NB4 (cell line): ENCODE results near the gene CROT.

Experiments
- DNase-seq: peaks from one replicate; pipeline ENCODE4 v3.0.0; 2010; ENCODE audit warnings: low read depth
- H3K4me3 ChIP-seq: one replicate; pipeline ENCODE4 v1.5.1; 2011; ENCODE audit warnings: mild to moderate bottlenecking, low read depth, low read length, moderate library complexity
- CTCF ChIP-seq: IDR thresholded peaks from one replicate; pipeline ENCODE4 v1.5.1; 2012; ENCODE audit warnings: low read depth, low read length
- MAX ChIP-seq: IDR thresholded peaks from 2 replicates; pipeline ENCODE4 v1.6.1; 2011; ENCODE audit warnings: low read depth, low read length
- MYC ChIP-seq: IDR thresholded peaks from 2 replicates; pipeline ENCODE4 v1.6.1; 2011; ENCODE audit warnings: low read depth, low read length
- POLR2A ChIP-seq: IDR thresholded peaks from 2 replicates; pipeline ENCODE4 v1.6.1; 2011; ENCODE audit warnings: mild to moderate bottlenecking; ENCODE audit not compliant: insufficient read length; ENCODE audit errors: extremely low read depth

CROT gene

GRCh38 chr7:87413951-87414793, 68.7 kb downstream of the CROT start:
- TF ChIP-seq CTCF, result no peak
- TF ChIP-seq MYC, result no peak
- no peak for TF ChIP-seq MAX
- TF ChIP-seq POLR2A, result no peak
- H3K4me3 ChIP-seq, result no peak overlapping the region
- DNase-seq, result no peak

- H3K4me3 ChIP-seq, result no peak overlapping the region
- no peak for TF ChIP-seq MAX
- no peak for TF ChIP-seq POLR2A
- TF ChIP-seq MYC, result no peak
- no peak for TF ChIP-seq CTCF
- DNase-seq, result no peak
Measured at GRCh38 chr7:87414794-87415188, 69.3 kb downstream of the CROT start.

GRCh38 chr7:87416682-87417587, 71.5 kb downstream of the CROT start:
- peak; percentile 74 for DNase-seq
- 0 out of 2 replicates have a peak, but pooled peaks have one; percentile 38 for TF ChIP-seq MAX
- TF ChIP-seq CTCF, result peak; percentile 54
- TF ChIP-seq POLR2A, result no peak
- no peak for TF ChIP-seq MYC
- H3K4me3 ChIP-seq, result no peak overlapping the region

- TF ChIP-seq MYC, result no peak
- DNase-seq, result peak; percentile 50
- H3K4me3 ChIP-seq, result no peak overlapping the region
Measured at GRCh38 chr7:87420173-87420572, 74.7 kb downstream of the CROT start.

- peak; percentile 28 for DNase-seq
- no peak overlapping the region for H3K4me3 ChIP-seq
- TF ChIP-seq POLR2A, result no peak
- TF ChIP-seq MAX, result no peak
- no peak for TF ChIP-seq CTCF
- no peak for TF ChIP-seq MYC
Measured at GRCh38 chr7:87424075-87424474, 78.6 kb downstream of the CROT start.

GRCh38 chr7:87426160-87426559, 80.7 kb downstream of the CROT start:
- DNase-seq, result no peak
- no peak overlapping the region for H3K4me3 ChIP-seq
- no peak for TF ChIP-seq MAX
- no peak for TF ChIP-seq CTCF
- TF ChIP-seq POLR2A, result no peak
